Measurements from ENCODE around the gene NKAIN2.

Gene NKAIN2

GRCh38 chr6:124282541-124282940 is 478.9 kb downstream of the NKAIN2 start:
- H2AFZ ChIP-seq (ENCODE audit: low read length), result no peak overlapping the region
- TF ChIP-seq CTCF (IDR thresholded peaks at IDR 0.05; ENCODE audit: low read length) (no peak), EZH2 (optimal IDR thresholded peaks at IDR 0.05; ENCODE audit: low read depth, low read length) (no peak), EZH2phosphoT487 (IDR thresholded peaks at IDR 0.05; ENCODE audit: low read length) (no peak)
- no peak for DNase-seq
- no peak overlapping the region for H3K27ac ChIP-seq (ENCODE audit: low read length)
- no peak overlapping the region for H3K4me2 ChIP-seq (ENCODE audit: low read depth, low read length)
- no peaks in the 10 kb centered on the region for H3K79me2 ChIP-seq (ENCODE audit: low read length)
- H3F3A ChIP-seq (ENCODE audit: insufficient read depth, low read length), result no peaks in the 10 kb centered on the region
- no peaks in the 10 kb centered on the region for H3K4me1 ChIP-seq (ENCODE audit: low read length)
- H3K9ac ChIP-seq (ENCODE audit: low read length), result no peak overlapping the region
- H3K9me3 ChIP-seq (replicated peaks; ENCODE audit: insufficient read depth, low read length), result no peaks in the 10 kb centered on the region
- no peaks in the 10 kb centered on the region for H4K20me1 ChIP-seq (ENCODE audit: insufficient read depth, low read length)
- H3K9me2 ChIP-seq (replicated peaks; ENCODE audit: insufficient read depth, low read length), result no peaks in the 10 kb centered on the region
- no peak overlapping the region for H3K4me3 ChIP-seq (ENCODE audit: low read length)
- no peaks in the 10 kb centered on the region for H3K36me3 ChIP-seq (replicated peaks; ENCODE audit: insufficient read depth, low read length)
- no peaks in the 10 kb centered on the region for H3K27me3 ChIP-seq (replicated peaks; ENCODE audit: insufficient read depth, low read length)

GRCh38 chr6:124283486-124283885 is 479.8 kb downstream of the NKAIN2 start:
- Histone ChIP-seq H3K9ac (ENCODE audit: low read length) (no peak overlapping the region), H3K36me3 (replicated peaks; ENCODE audit: insufficient read depth, low read length) (no peaks in the 10 kb centered on the region), H3K79me2 (ENCODE audit: low read length) (no peaks in the 10 kb centered on the region), H3K4me3 (ENCODE audit: low read length) (no peak overlapping the region), H3K27ac (ENCODE audit: low read length) (no peak overlapping the region), H3K9me3 (replicated peaks; ENCODE audit: insufficient read depth, low read length) (no peaks in the 10 kb centered on the region), H4K20me1 (ENCODE audit: insufficient read depth, low read length) (no peaks in the 10 kb centered on the region), H3K9me2 (replicated peaks; ENCODE audit: insufficient read depth, low read length) (no peaks in the 10 kb centered on the region), H3K4me2 (ENCODE audit: low read depth, low read length) (no peak overlapping the region), H3K27me3 (replicated peaks; ENCODE audit: insufficient read depth, low read length) (no peaks in the 10 kb centered on the region), H3K4me1 (ENCODE audit: low read length) (no peaks in the 10 kb centered on the region), H2AFZ (ENCODE audit: low read length) (no peak overlapping the region), H3F3A (ENCODE audit: insufficient read depth, low read length) (no peaks in the 10 kb centered on the region)
- no peak for TF ChIP-seq EZH2phosphoT487 (IDR thresholded peaks at IDR 0.05; ENCODE audit: low read length)
- TF ChIP-seq EZH2 (optimal IDR thresholded peaks at IDR 0.05; ENCODE audit: low read depth, low read length), result no peak
- no peak for DNase-seq

GRCh38 chr6:124285146-124285545 is 481.5 kb downstream of the NKAIN2 start:
- Histone ChIP-seq H3K4me1 (ENCODE audit: low read length) (no peaks in the 10 kb centered on the region), H2AFZ (ENCODE audit: low read length) (no peak overlapping the region), H3K79me2 (ENCODE audit: low read length) (no peaks in the 10 kb centered on the region), H3K27ac (ENCODE audit: low read length) (no peak overlapping the region), H3K9ac (ENCODE audit: low read length) (no peak overlapping the region), H3K4me2 (ENCODE audit: low read depth, low read length) (no peak overlapping the region), H3K9me2 (replicated peaks; ENCODE audit: insufficient read depth, low read length) (no peaks in the 10 kb centered on the region), H3K9me3 (replicated peaks; ENCODE audit: insufficient read depth, low read length) (no peaks in the 10 kb centered on the region), H3K4me3 (ENCODE audit: low read length) (no peak overlapping the region), H3K27me3 (replicated peaks; ENCODE audit: insufficient read depth, low read length) (no peaks in the 10 kb centered on the region), H3K36me3 (replicated peaks; ENCODE audit: insufficient read depth, low read length) (no peaks in the 10 kb centered on the region), H3F3A (ENCODE audit: insufficient read depth, low read length) (no peaks in the 10 kb centered on the region), H4K20me1 (ENCODE audit: insufficient read depth, low read length) (no peaks in the 10 kb centered on the region)
- TF ChIP-seq EZH2 (optimal IDR thresholded peaks at IDR 0.05; ENCODE audit: low read depth, low read length), result no peak
- no peak for TF ChIP-seq EZH2phosphoT487 (IDR thresholded peaks at IDR 0.05; ENCODE audit: low read length)
- TF ChIP-seq CTCF (IDR thresholded peaks at IDR 0.05; ENCODE audit: low read length), result no peak
- DNase-seq, result no peak

GRCh38 chr6:124294574-124295200 is 491.0 kb downstream of the NKAIN2 start:
- H3K79me2 ChIP-seq (ENCODE audit: low read length), result no peaks in the 10 kb centered on the region

More at GRCh38 chr6:124294574-124295200, 491.0 kb downstream of the NKAIN2 start:
- TF ChIP-seq EZH2phosphoT487 (IDR thresholded peaks at IDR 0.05; ENCODE audit: low read length), result no peak
- TF ChIP-seq EZH2 (optimal IDR thresholded peaks at IDR 0.05; ENCODE audit: low read depth, low read length), result no peak
- no peak for TF ChIP-seq CTCF (IDR thresholded peaks at IDR 0.05; ENCODE audit: low read length)
- H3K36me3 ChIP-seq (replicated peaks; ENCODE audit: insufficient read depth, low read length), result no peaks in the 10 kb centered on the region
- no peaks in the 10 kb centered on the region for H3K27me3 ChIP-seq (replicated peaks; ENCODE audit: insufficient read depth, low read length)
- no peaks in the 10 kb centered on the region for H3K9me3 ChIP-seq (replicated peaks; ENCODE audit: insufficient read depth, low read length)
- H4K20me1 ChIP-seq (ENCODE audit: insufficient read depth, low read length), result no peaks in the 10 kb centered on the region
- no peak overlapping the region for H3K9ac ChIP-seq (ENCODE audit: low read length)
- no peak overlapping the region for H3K4me2 ChIP-seq (ENCODE audit: low read depth, low read length)
- no peak for DNase-seq
- no peaks in the 10 kb centered on the region for H3K9me2 ChIP-seq (replicated peaks; ENCODE audit: insufficient read depth, low read length)
- no peak overlapping the region for H3K4me3 ChIP-seq (ENCODE audit: low read length)
- no peaks in the 10 kb centered on the region for H3K4me1 ChIP-seq (ENCODE audit: low read length)
- H3K27ac ChIP-seq (ENCODE audit: low read length), result no peak overlapping the region
- H2AFZ ChIP-seq (ENCODE audit: low read length), result no peak overlapping the region
- H3F3A ChIP-seq (ENCODE audit: insufficient read depth, low read length), result no peaks in the 10 kb centered on the region
